RWPE2 (cell line): ENCODE data around the gene ADGRG2.

Experiments
- ATAC-seq: fragments of 200-7000 bp; cut with Tn5 transposase; 3 replicates; pipeline ENCODE4 v1.9.1; 2021; ENCODE audit warnings: low read depth
- DNase-seq: peaks from one replicate; pipeline ENCODE4 v3.0.0-alpha.2; 2020; ENCODE audit warnings: low spot score
- H3K27ac ChIP-seq: fragments of 450-650 bp; 2 replicates; pipeline ENCODE4 v1.5.1; 2017; ENCODE audit warnings: mild to moderate bottlenecking; ENCODE audit not compliant: poor library complexity, severe bottlenecking
- H3K27me3 ChIP-seq: fragments of 250-450 bp; sonication (Bioruptor Pico); 2 replicates; pipeline ENCODE4 v1.5.1; 2021; ENCODE audit warnings: mild to moderate bottlenecking, moderate library complexity; ENCODE audit not compliant: insufficient read depth, poor library complexity, severe bottlenecking
- H3K36me3 ChIP-seq: fragments of 250-450 bp; sonication (Bioruptor Pico); 2 replicates; pipeline ENCODE4 v1.5.1; 2020; ENCODE audit warnings: low read depth, mild to moderate bottlenecking, moderate library complexity
- H3K4me1 ChIP-seq: fragments of 250-450 bp; sonication (Bioruptor Pico); 2 replicates; pipeline ENCODE4 v1.5.1; 2021; ENCODE audit warnings: mild to moderate bottlenecking, moderate library complexity; ENCODE audit not compliant: insufficient read depth, poor library complexity, severe bottlenecking
- H3K4me3 ChIP-seq: fragments of 250-450 bp; sonication (Bioruptor Pico); 2 replicates; pipeline ENCODE4 v1.5.1; 2021; ENCODE audit warnings: mild to moderate bottlenecking, moderate library complexity; ENCODE audit not compliant: severe bottlenecking
- H3K9me3 ChIP-seq: fragments of 250-450 bp; sonication (Bioruptor Pico); 2 replicates; pipeline ENCODE4 v1.5.1; 2021; ENCODE audit warnings: mild to moderate bottlenecking, moderate library complexity; ENCODE audit not compliant: severe bottlenecking
- TF ChIP-seq, protein P1 (sequence below): fragments of 450-650 bp; IDR thresholded peaks from one replicate; pipeline ENCODE4 v1.5.1; 2017; ENCODE audit warnings: mild to moderate bottlenecking, moderate library complexity; ENCODE audit not compliant: poor library complexity, severe bottlenecking

ADGRG2 gene

DNA sequence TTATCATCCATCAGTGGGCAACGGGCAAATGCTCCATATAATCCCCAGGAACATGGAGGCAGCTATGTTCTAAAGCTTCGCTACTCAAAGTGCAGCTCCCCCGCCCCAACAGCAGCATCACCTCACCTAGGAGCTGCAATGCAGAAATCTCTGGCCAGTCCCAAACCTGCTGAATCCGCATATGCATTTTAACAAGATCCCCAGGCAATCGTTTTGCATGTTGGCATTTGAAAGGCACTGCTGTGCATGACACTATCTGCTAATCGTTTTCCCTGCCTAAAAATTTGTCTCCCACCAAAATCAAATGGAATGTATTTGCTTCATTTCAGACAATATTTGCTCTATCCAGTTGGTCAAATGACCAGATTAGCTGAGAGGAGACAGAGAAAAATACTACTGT is 15.2 kb downstream of the ADGRG2 start:
- TF ChIP-seq, protein P1, sequence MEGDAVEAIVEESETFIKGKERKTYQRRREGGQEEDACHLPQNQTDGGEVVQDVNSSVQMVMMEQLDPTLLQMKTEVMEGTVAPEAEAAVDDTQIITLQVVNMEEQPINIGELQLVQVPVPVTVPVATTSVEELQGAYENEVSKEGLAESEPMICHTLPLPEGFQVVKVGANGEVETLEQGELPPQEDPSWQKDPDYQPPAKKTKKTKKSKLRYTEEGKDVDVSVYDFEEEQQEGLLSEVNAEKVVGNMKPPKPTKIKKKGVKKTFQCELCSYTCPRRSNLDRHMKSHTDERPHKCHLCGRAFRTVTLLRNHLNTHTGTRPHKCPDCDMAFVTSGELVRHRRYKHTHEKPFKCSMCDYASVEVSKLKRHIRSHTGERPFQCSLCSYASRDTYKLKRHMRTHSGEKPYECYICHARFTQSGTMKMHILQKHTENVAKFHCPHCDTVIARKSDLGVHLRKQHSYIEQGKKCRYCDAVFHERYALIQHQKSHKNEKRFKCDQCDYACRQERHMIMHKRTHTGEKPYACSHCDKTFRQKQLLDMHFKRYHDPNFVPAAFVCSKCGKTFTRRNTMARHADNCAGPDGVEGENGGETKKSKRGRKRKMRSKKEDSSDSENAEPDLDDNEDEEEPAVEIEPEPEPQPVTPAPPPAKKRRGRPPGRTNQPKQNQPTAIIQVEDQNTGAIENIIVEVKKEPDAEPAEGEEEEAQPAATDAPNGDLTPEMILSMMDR = no peak
- DNase-seq = no peak

DNA sequence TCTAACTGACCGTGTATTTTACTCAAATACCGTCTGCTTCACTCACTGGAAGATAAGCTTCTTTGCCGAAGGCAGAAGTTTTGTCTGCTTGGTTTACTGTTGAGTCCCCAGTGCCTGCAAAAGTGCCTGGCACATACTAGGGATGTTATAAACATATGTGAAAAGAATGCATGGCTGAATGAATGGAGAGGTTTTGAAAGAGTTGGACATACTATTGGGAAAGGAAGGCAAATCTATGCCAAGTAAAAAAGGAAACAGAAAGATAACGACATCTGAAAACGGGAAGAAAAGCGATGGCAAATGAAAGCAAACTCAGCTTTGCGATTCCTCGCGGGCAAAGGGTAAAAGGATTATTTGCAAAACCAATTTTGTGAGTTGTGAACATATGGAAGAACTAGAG is 21.7 kb downstream of the ADGRG2 start:
- DNase-seq (no peak), ATAC-seq (no peak)
- TF ChIP-seq, protein P1 = no peak
- Histone ChIP-seq H3K27ac (no peak overlapping the region), H3K36me3 (no peaks in the 10 kb centered on the region), H3K4me3 (no peak overlapping the region), H3K9me3 (no peaks in the 10 kb centered on the region), H3K27me3 (no peaks in the 10 kb centered on the region), H3K4me1 (no peaks in the 10 kb centered on the region)

More for the DNA sequence above, 15.2 kb downstream of the ADGRG2 start:
- Histone ChIP-seq H3K4me3 (no peak overlapping the region), H3K9me3 (no peaks in the 10 kb centered on the region), H3K36me3 (no peaks in the 10 kb centered on the region), H3K27ac (no peak overlapping the region), H3K27me3 (no peaks in the 10 kb centered on the region), H3K4me1 (no peaks in the 10 kb centered on the region)
- no peak for ATAC-seq

DNA sequence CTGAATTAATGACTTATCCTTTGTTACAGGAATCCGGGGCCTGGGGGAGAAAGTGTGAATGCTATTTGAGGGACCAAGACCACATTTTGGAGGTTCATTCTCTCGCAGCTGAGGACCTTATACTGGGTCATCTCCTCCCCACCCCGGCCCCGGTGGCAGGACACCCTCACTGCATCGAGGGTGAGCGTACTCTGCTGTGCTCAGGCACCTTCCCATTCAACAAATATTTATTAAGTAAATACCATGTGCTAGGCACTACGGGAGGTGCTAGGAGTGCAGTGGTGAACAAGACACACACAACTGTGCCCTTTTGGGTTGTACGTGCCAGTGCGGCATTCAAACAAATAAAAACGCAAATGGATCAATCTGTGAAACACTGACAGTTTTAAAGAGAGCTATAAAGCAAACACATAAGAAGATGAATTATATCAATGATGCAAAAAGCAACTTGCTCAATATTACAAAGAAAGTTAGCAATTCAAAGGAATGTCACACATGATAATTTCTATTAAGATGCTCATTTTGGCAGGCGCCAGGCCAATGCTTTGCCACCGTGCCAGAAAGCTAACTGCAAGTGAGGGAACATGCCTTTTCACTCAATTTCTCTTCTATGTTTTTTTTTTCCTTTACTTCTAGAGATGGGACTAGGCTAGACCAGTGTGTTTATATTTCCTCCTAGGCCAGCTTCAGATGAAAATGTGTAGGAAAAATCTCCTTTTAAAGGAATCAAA is 24.6 kb downstream of the ADGRG2 start:
- no peak for ATAC-seq
- no peaks in the 10 kb centered on the region for H3K36me3 ChIP-seq
- H3K4me3 ChIP-seq = no peak overlapping the region
- H3K4me1 ChIP-seq = no peaks in the 10 kb centered on the region
- TF ChIP-seq, protein P1 = no peak
- H3K9me3 ChIP-seq = no peaks in the 10 kb centered on the region
- DNase-seq = no peak
- no peak overlapping the region for H3K27ac ChIP-seq
- H3K27me3 ChIP-seq = no peaks in the 10 kb centered on the region

DNA sequence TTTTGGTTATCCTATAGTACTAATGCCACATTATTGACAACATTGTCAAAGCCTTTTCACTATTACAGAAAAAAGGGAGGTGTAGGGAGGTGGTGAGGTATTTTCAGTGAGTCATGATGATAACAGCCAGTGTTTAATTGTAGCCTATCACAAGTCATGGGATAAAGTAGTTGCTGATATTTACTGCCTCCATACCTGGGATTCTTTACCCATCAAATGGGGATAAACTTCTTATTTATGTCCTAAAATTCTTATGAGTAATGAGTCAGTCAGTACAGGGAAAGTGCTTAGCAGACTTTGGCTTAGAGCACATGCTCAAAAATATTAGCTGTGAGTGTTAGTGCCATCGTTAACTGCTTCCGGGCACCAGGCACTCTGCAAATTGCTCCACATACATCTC is 25.7 kb downstream of the ADGRG2 start:
- Histone ChIP-seq H3K27ac (no peak overlapping the region), H3K36me3 (no peaks in the 10 kb centered on the region), H3K9me3 (no peaks in the 10 kb centered on the region), H3K27me3 (no peaks in the 10 kb centered on the region), H3K4me3 (no peak overlapping the region), H3K4me1 (no peaks in the 10 kb centered on the region)
- ATAC-seq (no peak), DNase-seq (no peak)
- TF ChIP-seq, protein P1 = no peak

DNA sequence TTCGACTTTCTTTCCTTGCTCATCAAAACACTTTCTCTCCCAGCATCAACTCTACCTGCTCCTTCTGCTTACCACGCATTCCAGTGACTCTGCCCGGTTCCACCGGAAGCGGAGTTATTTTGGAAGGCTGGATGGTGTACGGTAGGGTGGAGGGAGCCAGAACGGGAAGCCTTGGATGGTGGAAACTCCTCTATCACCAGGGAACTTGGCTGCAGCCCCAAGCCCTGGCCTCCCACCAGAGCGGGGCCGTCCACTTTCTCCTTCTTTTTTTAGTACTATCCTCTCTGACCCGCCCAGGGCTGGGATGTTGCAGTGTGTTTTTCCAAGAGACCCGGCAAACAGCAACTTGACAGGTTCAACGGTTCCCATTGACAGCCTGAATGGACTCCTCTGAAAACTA is 27.6 kb downstream of the ADGRG2 start:
- ATAC-seq (no peak), DNase-seq (no peak)
- H3K4me3 ChIP-seq = no peak overlapping the region
- TF ChIP-seq, protein P1 = no peak
- H3K27me3 ChIP-seq = no peaks in the 10 kb centered on the region
- H3K4me1 ChIP-seq = no peaks in the 10 kb centered on the region
- H3K36me3 ChIP-seq = no peaks in the 10 kb centered on the region
- H3K9me3 ChIP-seq = no peaks in the 10 kb centered on the region
- H3K27ac ChIP-seq = no peak overlapping the region
